RWPE1 (cell line): ENCODE data around the gene ASIC4.
A peak's percentile ranks its signal among the peaks of the same experiment; 100 is the strongest.

Experiments
- CTCF ChIA-PET: fragments of 350-600 bp; sonication (Branson Sonifier 250); formaldehyde crosslinking; extraction: SDS; loops from one replicate; lab custom pipeline; 2021; lab: Yijun Ruan, JAX
- POLR2A ChIA-PET: fragments of 400-600 bp; formaldehyde crosslinking; extraction: SDS; loops from one replicate; lab custom pipeline; 2020; ENCODE audit warnings: antibody characterized with exemption; ENCODE audit not compliant: low non-redundant PET; lab: Yijun Ruan, JAX
- DNase-seq: peaks from one replicate; pipeline ENCODE4 v3.0.0; 2012; ENCODE audit warnings: low spot score
- H3K27ac ChIP-seq: fragments of 450-650 bp; 2 replicates; pipeline ENCODE4 v1.5.1; 2017
- TF ChIP-seq, protein P1 (sequence below): fragments of 450-650 bp; conservative IDR thresholded peaks from 2 replicates; pipeline ENCODE4 v1.5.1; 2017; ENCODE audit warnings: low read depth, mild to moderate bottlenecking

ASIC4 gene

DNA sequence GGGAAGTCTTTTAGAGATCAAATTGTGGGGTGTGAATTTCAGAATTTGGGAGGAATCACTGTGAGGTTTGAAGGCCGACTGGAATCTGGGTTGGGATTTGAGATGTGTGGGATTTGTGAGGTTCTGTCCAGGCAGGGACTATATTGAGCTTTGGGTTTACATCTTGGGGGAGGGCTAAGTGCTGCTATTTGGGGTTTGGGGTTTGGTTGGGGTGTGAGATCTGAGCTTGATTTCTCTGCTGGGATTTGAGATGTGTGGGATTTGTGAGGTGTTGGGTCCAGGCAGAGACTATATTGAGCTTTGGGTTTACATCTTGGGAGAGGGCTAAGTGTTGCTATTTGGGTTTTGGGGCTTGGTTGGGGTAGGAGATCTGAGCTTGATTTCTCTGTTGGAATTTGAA is 14.7 kb upstream of the ASIC4 start:
- no peak overlapping the region for H3K27ac ChIP-seq
- DNase-seq = no peak
- TF ChIP-seq, protein P1, sequence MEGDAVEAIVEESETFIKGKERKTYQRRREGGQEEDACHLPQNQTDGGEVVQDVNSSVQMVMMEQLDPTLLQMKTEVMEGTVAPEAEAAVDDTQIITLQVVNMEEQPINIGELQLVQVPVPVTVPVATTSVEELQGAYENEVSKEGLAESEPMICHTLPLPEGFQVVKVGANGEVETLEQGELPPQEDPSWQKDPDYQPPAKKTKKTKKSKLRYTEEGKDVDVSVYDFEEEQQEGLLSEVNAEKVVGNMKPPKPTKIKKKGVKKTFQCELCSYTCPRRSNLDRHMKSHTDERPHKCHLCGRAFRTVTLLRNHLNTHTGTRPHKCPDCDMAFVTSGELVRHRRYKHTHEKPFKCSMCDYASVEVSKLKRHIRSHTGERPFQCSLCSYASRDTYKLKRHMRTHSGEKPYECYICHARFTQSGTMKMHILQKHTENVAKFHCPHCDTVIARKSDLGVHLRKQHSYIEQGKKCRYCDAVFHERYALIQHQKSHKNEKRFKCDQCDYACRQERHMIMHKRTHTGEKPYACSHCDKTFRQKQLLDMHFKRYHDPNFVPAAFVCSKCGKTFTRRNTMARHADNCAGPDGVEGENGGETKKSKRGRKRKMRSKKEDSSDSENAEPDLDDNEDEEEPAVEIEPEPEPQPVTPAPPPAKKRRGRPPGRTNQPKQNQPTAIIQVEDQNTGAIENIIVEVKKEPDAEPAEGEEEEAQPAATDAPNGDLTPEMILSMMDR = no peak
- ChIA-PET POLR2A (no interaction called here), CTCF (interaction anchor here (2.8 kb wide), 1 partner anchor 10 kb away, joined by 14 read pairs; no protein-coding TSS in a partner anchor)

DNA sequence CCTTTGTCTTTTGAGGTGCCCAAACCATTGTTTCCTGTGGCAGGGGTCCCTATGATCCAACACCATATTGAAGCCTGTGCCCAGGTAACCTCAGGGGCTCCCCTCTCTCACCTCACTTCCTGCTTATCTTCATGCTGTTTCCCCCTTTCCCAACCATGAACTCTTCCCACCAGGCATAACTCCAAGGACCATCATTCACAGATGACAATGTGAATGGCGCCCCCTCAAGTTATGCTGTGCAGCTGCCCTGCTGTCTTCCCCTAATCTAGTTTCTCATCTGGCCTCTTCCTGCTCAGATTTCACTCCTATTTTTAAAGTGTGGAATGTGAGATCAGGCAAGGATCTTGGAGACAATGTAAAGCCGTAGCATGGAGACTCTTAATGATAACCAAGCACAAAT is 14.1 kb upstream of the ASIC4 start:
- POLR2A ChIA-PET = no interaction called here
- no peak for DNase-seq
- H3K27ac ChIP-seq = no peak overlapping the region
- CTCF ChIA-PET = interaction anchor here (0.5 to 2.8 kb wide), 2 partner anchors 9 to 16 kb away, joined by 3 to 14 read pairs; no protein-coding TSS in a partner anchor
- TF ChIP-seq, protein P1 = no peak

DNA sequence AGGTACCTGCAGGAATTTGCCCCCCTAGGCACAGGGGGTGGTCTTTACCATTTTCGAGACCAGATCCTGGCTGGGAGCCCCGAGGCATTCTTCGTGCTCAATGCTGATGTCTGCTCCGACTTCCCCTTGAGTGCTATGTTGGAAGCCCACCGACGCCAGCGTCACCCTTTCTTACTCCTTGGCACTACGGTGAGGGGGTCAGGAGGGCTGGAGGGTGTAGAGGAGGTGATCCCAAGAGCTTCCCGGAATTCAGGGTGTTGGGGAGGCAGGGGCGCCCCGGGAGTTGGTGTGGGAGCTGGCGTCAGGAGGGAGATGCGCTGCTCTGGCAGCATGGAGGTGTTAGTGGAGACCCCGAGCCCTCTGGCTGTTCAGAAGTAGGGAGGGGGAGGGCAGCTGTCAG is 12.4 kb upstream of the ASIC4 start:
- DNase-seq = no peak
- ChIA-PET CTCF (no interaction called here), POLR2A (no interaction called here)
- no peak overlapping the region for H3K27ac ChIP-seq
- TF ChIP-seq, protein P1 = no peak

DNA sequence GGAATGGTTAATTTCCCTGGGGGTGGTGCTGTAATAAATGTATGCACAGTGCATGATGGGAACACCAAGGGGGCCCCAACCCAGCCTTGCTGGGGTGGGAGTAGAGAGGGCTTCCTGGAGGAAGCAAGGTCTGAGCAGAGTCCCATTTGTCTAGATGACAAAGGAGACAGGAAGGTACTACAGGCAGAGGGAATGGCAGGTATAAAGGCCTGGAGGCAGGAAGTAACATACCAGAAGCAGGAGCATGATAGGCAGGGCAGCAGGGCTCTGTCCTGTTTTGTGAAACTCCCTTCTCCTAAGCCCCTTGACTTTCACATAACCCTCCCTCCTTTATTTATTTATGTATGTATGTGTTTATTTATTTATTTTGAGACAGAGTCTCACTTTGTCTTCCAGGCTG is 11.7 kb upstream of the ASIC4 start:
- DNase-seq = no peak
- no peak overlapping the region for H3K27ac ChIP-seq
- TF ChIP-seq, protein P1 = no peak
- ChIA-PET CTCF (no interaction called here), POLR2A (no interaction called here)

DNA sequence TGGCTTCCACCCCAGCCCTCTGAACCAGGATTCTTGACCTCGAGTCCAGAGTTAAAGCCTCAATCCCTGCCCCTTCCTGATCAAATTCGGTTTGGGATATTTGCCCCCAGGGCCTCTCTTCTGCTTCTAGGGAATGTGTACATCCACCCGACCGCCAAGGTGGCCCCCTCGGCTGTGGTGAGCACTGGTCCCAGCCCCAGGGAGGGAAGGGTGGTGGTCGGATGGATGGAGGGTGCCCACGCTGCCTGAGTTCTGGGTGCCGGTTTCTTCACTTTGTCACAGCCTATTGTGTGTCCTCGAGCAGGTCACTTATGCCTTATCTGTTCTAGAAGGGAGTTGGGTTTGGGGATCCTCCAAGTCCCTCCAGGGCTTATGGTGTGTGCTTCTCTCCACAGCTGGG is 8.7 kb upstream of the ASIC4 start:
- H3K27ac ChIP-seq = no peak overlapping the region
- no peak for DNase-seq
- ChIA-PET POLR2A (no interaction called here), CTCF (no interaction called here)
- TF ChIP-seq, protein P1 = no peak

DNA sequence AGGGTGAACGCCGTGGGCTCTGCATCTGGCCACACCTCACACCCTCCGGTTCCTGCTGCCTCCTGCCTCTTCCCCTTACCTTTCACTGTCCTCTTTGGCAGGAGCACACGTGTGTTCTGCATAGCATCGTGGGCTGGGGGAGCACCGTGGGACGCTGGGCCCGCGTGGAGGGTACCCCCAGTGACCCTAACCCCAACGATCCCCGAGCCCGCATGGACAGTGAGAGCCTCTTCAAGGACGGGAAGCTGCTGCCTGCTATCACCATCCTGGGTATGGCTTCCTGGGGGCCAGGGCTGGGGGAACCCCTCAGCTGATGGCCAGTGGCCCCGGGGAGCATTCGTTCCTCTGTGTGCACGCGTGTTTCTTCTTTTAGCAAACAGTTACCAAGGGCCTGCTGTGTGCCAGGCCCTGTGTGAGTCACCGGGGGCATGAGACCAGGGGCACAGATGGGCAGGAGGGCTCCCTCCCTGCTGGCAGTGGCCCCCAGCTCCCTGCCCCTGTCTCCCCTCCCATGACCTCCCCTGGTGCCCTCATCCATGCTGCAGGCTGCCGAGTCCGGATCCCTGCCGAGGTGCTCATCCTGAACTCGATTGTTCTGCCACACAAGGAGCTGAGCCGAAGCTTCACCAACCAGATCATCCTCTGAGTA is 8.0 kb upstream of the ASIC4 start:
- H3K27ac ChIP-seq = peak overlapping the region; percentile 25; the same call in 1 of the 2 replicates
- POLR2A ChIA-PET = no interaction called here
- TF ChIP-seq, protein P1 = no peak
- no peak for DNase-seq
- CTCF ChIA-PET = interaction anchor here (0.9 kb wide), 1 partner anchor 47 kb away, joined by 4 read pairs; no protein-coding TSS in a partner anchor
